ENCODE measurements around the gene TMSB4Y. TPM values are rescaled to one million over a fixed set of nuclear protein-coding genes. Genes with fewer than 3 reads are reported as not detected.

Gene TMSB4Y
- total RNA-seq, 2 experiments from 2014 or later: 0.82 to 0.98 TPM

- ChIA-PET POLR2A (no interaction called here), CTCF (no interaction called here)
- ATAC-seq (ENCODE audit: poor library complexity) (no peak), DNase-seq (peak in 7 of 14 experiments; percentile 6 to 58 (median 33))
- H3K27me3 ChIP-seq (ENCODE audit: control insufficient read depth in 1 of 2, insufficient read depth in 2 of 2, low read length in 2 of 2): no peaks in the 10 kb centered on the region
- H3K27ac Mint-ChIP-seq: no peak overlapping the region
- no peak overlapping the region for H3K4me3 ChIP-seq (ENCODE audit: low read length)
- no peaks in the 10 kb centered on the region for H3K9me3 ChIP-seq (ENCODE audit: control insufficient read depth in 1 of 2, insufficient read depth in 1 of 2, low read length in 2 of 2)
- no peaks in the 10 kb centered on the region for H3K4me1 ChIP-seq (ENCODE audit: insufficient read depth, low read length)
- H3K4me1 Mint-ChIP-seq (ENCODE audit: low read depth): no peaks in the 10 kb centered on the region
- H3K4me3 Mint-ChIP-seq: no peak overlapping the region
- no peaks in the 10 kb centered on the region for H3K9me3 Mint-ChIP-seq
- H3K27ac ChIP-seq (ENCODE audit: low read depth in 1 of 2, low read length in 2 of 2): no peak overlapping the region
- peak; percentile 58 for TF ChIP-seq CTCF (IDR thresholded peaks at IDR 0.05)
- H3K36me3 Mint-ChIP-seq (ENCODE audit: low read depth): no peaks in the 10 kb centered on the region
- intact Hi-C loops (cut with DNase I, micrococcal nuclease): loop anchor here (2.0 to 5.0 kb wide), 2 partner anchors 114 to 1839 kb away; no protein-coding TSS in a partner anchor
- no peaks in the 10 kb centered on the region for H3K36me3 ChIP-seq (ENCODE audit: insufficient read depth, low read length)
- no peaks in the 10 kb centered on the region for H3K27me3 Mint-ChIP-seq
Measured at GRCh38 chrY:13738618-13739017, 34.9 kb downstream of the TMSB4Y start.

GRCh38 chrY:13751289-13752071, 47.8 kb downstream of the TMSB4Y start:
- Histone ChIP-seq H3K9me3 (ENCODE audit: control insufficient read depth in 1 of 2, insufficient read depth in 1 of 2, low read length in 2 of 2) (no peaks in the 10 kb centered on the region), H3K36me3 (ENCODE audit: insufficient read depth, low read length) (no peaks in the 10 kb centered on the region), H3K27ac (ENCODE audit: low read depth in 1 of 2, low read length in 2 of 2) (no peak overlapping the region), H3K4me3 (ENCODE audit: low read length) (peak overlapping the region; percentile 64), H3K27me3 (ENCODE audit: control insufficient read depth in 1 of 2, insufficient read depth in 2 of 2, low read length in 2 of 2) (no peaks in the 10 kb centered on the region), H3K4me1 (ENCODE audit: insufficient read depth, low read length) (peaks cover 14% of the 10 kb centered on the region)
- no peaks in the 10 kb centered on the region for H3K36me3 Mint-ChIP-seq (ENCODE audit: low read depth)
- H3K9me3 Mint-ChIP-seq: no peaks in the 10 kb centered on the region
- peak overlapping the region; percentile 94 for H3K4me3 Mint-ChIP-seq
- peak overlapping the region; percentile 86 for H3K27ac Mint-ChIP-seq
- intact Hi-C loops (cut with DNase I, micrococcal nuclease): loop anchor here in 1 of 2 experiments (5.0 kb wide), 1 partner anchor 44 kb away; no protein-coding TSS in a partner anchor
- no peaks in the 10 kb centered on the region for H3K27me3 Mint-ChIP-seq
- ATAC-seq (ENCODE audit: poor library complexity) (peak; percentile 81), DNase-seq (peak in 10 of 14 experiments; percentile 9 to 77 (median 30))
- TF ChIP-seq CTCF (IDR thresholded peaks at IDR 0.05): peak; percentile 49
- H3K4me1 Mint-ChIP-seq (ENCODE audit: low read depth): peaks cover 16% of the 10 kb centered on the region
- ChIA-PET CTCF (no interaction called here), POLR2A (interaction anchor here (0.7 to 5.6 kb wide), 5 partner anchors 24 to 589 kb away, joined by 3 to 48 read pairs (median 6); partner anchors contain the start of genes TMSB4Y and UTY)

- Mint-ChIP-seq H3K4me1 (ENCODE audit: low read depth) (peaks cover 16% of the 10 kb centered on the region), H3K9me3 (no peaks in the 10 kb centered on the region), H3K27me3 (no peaks in the 10 kb centered on the region), H3K36me3 (ENCODE audit: low read depth) (no peaks in the 10 kb centered on the region), H3K27ac (peak overlapping the region; percentile 44), H3K4me3 (peak overlapping the region; percentile 75)
- no peak overlapping the region for H3K4me3 ChIP-seq (ENCODE audit: low read length)
- H3K36me3 ChIP-seq (ENCODE audit: insufficient read depth, low read length): no peaks in the 10 kb centered on the region
- DNase-seq (peak in 1 of 14 experiments; percentile 14), ATAC-seq (ENCODE audit: poor library complexity) (no peak)
- no peaks in the 10 kb centered on the region for H3K9me3 ChIP-seq (ENCODE audit: control insufficient read depth in 1 of 2, insufficient read depth in 1 of 2, low read length in 2 of 2)
- peaks cover 14% of the 10 kb centered on the region for H3K4me1 ChIP-seq (ENCODE audit: insufficient read depth, low read length)
- ChIA-PET POLR2A (no interaction called here), CTCF (no interaction called here)
- no peaks in the 10 kb centered on the region for H3K27me3 ChIP-seq (ENCODE audit: control insufficient read depth in 1 of 2, insufficient read depth in 2 of 2, low read length in 2 of 2)
- H3K27ac ChIP-seq (ENCODE audit: low read depth in 1 of 2, low read length in 2 of 2): no peak overlapping the region
- no peak for TF ChIP-seq CTCF (IDR thresholded peaks at IDR 0.05)
- intact Hi-C loops (cut with DNase I, micrococcal nuclease): loop anchor here in 1 of 2 experiments (5.0 kb wide), 1 partner anchor 47 kb away; no protein-coding TSS in a partner anchor
Measured at GRCh38 chrY:13754661-13755060, 51.0 kb downstream of the TMSB4Y start.

Other genes starting within 250 kb of the TMSB4Y start
- 10 to 100 TPM; 82.9 to 87.1 TPM for gene UTY, start 223.9 kb upstream of the TMSB4Y start, total RNA-seq

Measured in CD4-positive, alpha-beta T cell (primary cell).